Left renal cortex interstitium (tissue), 4 donors: ENCODE measurements around the gene KIF13A. TPM values are rescaled to one million over a fixed set of nuclear protein-coding genes. Genes with fewer than 3 reads are reported as not detected.
"Not testable (repeated sequence)": the region's sequence is repeated elsewhere in the genome, so short reads cannot be mapped to it uniquely, and the experiment has no call there.

Source experiments
- DNase-seq, 4 donors: peaks; one replicate each; pipeline ENCODE4 v3.0.0-alpha.2; 2013; ENCODE audit warnings: low read depth in 4 of 4, low spot score in 2 of 4, missing footprints in 1 of 4
- polyA plus RNA-seq, 4 donors: library from polyadenylated mRNA; unstranded; fragments of 120-200 nt; gene quantifications; one replicate each; pipeline ENCODE4 v1.2.1, GENCODE V29; 2013; ENCODE audit not compliant: insufficient read length in 4 of 4

Gene KIF13A
- polyA plus RNA-seq, 4 donors, result 31.7 to 41.5 (median 37.0) TPM

- no peak for DNase-seq
Measured at GRCh38 chr6:17905611-17906592, 81.5 kb downstream of the KIF13A start.

- DNase-seq, result no peak
Measured at GRCh38 chr6:17904491-17905120, 82.8 kb downstream of the KIF13A start.

DNA sequence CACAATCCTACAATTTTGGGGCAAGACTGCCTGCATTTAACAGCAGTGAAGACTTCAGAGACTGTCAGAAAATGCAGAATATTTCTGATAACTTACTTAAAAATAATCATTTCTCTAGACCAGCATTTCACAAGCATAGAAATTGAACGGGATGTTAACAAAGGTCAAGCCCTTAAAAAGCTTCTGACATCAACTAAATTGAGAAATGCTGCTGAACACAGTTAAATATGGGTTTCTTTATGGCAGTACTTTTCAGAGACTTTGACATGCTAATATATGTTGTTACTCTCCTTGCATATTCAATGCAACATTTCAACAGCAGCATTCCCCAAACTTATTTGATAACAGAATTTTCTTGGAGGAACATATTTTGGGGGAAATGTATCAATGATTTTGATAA lies 84.5 kb downstream of the KIF13A start:
- DNase-seq, result no peak

GRCh38 chr6:17901493-17901892 lies 85.9 kb downstream of the KIF13A start:
- no peak for DNase-seq

DNA sequence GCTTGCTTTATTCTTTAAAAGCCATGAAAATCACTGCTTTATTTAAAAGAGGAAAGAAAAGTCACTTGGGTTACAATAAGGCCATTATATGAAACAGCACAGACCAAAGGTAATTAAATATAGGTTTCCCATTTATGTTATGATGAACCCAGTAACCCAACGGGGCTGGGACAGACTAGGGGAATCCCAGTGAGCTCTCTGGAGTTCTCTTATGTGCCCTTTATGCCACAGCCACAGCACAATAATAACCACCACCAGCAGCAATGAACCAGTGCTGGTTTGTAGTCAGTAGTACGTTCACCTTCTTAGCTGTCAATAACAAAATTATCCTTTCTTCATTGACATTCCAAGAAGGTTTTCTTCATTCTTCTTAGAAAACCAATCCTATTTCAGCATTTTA lies 87.4 kb downstream of the KIF13A start:
- no peak for DNase-seq

- no peak for DNase-seq
Measured at GRCh38 chr6:17899491-17899890, 87.9 kb downstream of the KIF13A start.

- no peak for DNase-seq
Measured at GRCh38 chr6:17897681-17898080, 89.8 kb downstream of the KIF13A start.

DNA sequence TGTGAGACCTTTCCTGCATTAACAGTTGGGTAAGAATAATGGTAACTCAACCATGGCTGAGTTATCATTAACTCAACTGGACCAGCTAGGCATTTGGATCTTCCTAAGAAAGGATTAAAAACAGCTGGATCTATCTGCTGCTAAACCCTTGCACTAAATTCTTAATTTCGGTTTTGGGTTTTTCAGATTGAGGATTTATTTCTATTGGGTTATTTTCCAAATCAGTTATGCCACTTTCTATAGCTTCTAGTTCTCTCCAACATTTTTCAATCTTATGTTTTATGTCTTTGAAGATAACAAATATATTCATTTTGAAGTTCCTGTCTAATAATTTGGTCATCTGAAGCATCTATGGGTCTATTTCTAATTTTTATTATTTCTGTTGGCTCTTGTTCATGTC lies 92.5 kb downstream of the KIF13A start:
- DNase-seq, result no peak

DNA sequence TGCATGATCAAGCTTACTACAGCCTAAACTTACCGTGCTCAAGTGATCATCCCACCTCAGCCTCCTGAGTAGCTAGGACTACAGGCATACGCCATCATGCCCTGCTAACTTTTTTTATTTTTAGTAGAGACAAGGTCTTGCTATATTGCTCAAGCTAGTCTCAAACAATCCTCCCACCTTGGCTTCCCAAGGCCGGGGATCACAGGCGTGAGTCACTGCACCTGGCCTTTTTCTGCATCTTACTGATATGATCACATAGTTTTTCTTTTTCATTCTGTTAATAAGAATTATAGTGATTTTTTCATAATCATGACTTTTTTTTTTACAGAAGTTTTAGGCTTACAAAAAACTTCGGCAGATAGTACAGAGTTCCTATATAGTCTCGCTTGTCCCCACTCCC lies 93.2 kb downstream of the KIF13A start:
- DNase-seq, result no peak

GRCh38 chr6:17892097-17892686 lies 95.2 kb downstream of the KIF13A start:
- no peak for DNase-seq

DNA sequence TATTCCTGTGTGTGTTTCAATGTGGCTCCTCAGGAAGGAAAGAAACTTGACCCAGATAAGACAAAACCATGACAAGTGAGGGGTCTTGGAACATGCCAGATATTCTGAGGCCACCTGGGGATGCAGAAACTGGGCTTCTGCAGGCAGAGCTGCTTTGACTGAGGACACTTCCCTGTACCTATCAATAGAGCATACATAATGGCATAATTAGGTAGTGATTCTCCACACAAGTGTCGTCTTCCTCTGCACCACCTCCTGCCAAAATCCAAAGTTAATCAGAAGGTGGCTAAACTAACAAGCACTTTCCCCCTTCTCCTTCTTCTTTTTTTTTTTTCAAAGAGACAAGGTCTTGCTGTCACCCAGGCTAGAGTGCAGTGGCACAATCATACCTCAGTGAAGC lies 97.1 kb downstream of the KIF13A start:
- DNase-seq, result no peak

DNA sequence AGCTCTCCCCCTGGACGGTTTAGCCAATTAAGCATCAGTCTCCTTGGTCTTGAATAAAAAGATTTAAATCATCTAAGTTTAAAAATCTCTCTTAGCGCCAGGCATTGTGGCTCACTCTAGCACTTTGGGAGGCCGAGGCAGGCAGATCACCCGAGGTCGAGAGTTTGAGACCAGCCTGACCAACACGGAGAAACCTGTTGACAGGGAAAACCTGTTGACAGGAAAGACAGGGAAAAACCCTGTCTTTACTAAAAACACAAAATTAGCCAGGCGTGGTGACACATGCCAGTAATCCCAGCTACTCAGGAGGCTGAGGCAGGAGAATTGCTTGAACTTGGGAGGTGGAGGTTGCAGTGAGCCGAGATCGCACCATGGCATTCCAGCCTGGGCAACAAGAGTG lies 97.7 kb downstream of the KIF13A start:
- DNase-seq, result not testable (repeated sequence)

GRCh38 chr6:17886891-17887290 lies 100.5 kb downstream of the KIF13A start:
- no peak for DNase-seq

- DNase-seq, result no peak
Measured at GRCh38 chr6:17885889-17886576, 101.4 kb downstream of the KIF13A start.

GRCh38 chr6:17884498-17885478 lies 102.6 kb downstream of the KIF13A start:
- no peak for DNase-seq

DNA sequence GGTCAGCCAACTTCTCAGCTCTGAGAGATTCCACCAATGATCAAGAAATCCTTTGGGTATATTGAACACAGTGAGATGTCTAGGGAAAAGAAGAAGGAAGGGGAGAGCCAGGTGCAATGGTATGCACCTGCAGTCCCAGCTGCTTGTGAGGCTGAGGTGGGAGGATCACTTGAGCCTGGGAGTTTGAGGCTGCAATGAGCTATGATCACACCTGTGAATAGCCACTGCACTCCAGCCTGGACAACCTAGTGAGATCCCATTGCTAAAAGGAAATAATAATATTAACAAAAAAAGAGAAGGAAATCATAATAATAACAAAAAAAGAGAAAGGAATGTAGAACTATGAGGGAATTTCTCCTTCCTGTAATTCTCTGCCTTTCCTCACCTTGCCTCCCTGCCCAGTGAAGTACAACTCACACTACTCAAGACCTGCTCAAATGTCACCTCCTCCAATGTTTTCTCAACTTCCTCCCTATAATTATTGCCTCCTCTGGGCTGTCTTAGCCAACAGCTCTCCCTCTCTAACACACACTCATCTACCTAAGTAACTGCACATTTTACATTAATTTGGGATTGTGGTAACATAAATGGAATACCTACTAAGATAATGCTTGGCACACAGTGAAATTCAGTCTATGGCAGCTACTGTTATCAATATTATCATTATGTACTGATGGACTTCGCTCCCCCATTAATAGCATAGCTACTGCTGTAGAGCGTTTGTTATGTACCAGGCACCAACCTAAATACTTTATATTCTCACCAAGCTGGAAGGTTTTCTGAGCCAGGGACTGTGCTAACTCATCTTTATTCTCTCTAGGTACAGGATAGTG lies 103.6 kb downstream of the KIF13A start:
- no peak for DNase-seq

DNA sequence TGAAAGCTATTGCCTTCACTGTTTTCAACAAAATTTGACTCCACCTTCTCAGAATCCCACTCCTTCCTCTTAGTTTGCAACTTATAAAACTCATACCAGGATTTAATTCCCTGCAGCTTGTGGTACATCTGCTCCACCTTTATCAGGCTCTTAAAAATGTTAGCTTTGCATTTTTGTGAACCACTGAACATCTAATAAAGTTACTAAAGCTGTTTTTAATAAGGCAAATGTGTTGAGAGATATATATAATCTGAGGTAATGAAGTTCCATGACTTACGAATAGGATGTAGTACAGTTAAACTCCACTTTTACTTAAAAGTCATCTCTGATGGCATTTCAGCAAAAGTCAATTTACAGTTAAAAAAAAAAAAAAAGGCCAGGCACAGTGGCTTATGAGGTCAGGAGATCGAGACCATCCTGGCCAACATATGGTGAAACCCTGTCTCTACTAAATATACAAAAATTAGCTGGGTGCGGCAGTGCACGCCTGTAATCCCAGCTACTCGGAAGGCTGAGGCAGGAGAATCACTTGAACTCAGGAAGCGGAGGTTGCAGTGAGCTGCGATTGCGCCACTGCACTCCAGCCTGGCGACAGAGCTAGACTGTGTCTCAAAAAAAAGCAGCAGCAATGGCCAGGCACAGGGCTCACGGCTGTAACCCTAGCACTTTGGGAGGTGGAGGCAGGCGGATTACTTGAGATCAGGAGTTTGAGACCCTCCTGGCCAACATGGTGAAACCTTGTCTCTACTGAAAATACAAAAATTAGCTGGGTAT lies 106.2 kb downstream of the KIF13A start:
- DNase-seq, result no peak

- no peak for DNase-seq
Measured at GRCh38 chr6:17879184-17879583, 108.3 kb downstream of the KIF13A start.
